ENCODE data around the gene FGF2. TPM values are rescaled to one million over a fixed set of nuclear protein-coding genes. Genes with fewer than 3 reads are reported as not detected.
"Not testable (repeated sequence)": the region's sequence is repeated elsewhere in the genome, so short reads cannot be mapped to it uniquely, and the experiment has no call there.

The FGF2 gene
- total RNA-seq, result under 1 TPM; 0.37 to 0.84 (median 0.73) TPM

DNA sequence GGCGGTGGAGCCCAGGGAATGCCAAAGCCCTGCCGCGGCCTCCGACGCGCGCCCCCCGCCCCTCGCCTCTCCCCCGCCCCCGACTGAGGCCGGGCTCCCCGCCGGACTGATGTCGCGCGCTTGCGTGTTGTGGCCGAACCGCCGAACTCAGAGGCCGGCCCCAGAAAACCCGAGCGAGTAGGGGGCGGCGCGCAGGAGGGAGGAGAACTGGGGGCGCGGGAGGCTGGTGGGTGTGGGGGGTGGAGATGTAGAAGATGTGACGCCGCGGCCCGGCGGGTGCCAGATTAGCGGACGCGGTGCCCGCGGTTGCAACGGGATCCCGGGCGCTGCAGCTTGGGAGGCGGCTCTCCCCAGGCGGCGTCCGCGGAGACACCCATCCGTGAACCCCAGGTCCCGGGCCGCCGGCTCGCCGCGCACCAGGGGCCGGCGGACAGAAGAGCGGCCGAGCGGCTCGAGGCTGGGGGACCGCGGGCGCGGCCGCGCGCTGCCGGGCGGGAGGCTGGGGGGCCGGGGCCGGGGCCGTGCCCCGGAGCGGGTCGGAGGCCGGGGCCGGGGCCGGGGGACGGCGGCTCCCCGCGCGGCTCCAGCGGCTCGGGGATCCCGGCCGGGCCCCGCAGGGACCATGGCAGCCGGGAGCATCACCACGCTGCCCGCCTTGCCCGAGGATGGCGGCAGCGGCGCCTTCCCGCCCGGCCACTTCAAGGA, at the start of gene FGF2:
TSS of gene FGF2 (plus strand) at position 279 of the 705 bp plus-strand sequence. CDS start at position 623, 344 bp downstream.
- Mint-ChIP-seq H3K4me1 (ENCODE audit: low read depth) (peaks cover 10% of the 10 kb centered on the region), H3K4me3 (peak within 1 kb of the TSS; percentile 81), H3K9me3 (no peaks in the 10 kb centered on the region), H3K27me3 (ENCODE audit: low read depth) (peaks cover 69% of the 10 kb centered on the region), H3K36me3 (ENCODE audit: insufficient read depth) (peaks cover 2% of the 10 kb centered on the region)
- ATAC-seq, result peak; percentile 32 to 35
- no peak for DNase-seq

DNA sequence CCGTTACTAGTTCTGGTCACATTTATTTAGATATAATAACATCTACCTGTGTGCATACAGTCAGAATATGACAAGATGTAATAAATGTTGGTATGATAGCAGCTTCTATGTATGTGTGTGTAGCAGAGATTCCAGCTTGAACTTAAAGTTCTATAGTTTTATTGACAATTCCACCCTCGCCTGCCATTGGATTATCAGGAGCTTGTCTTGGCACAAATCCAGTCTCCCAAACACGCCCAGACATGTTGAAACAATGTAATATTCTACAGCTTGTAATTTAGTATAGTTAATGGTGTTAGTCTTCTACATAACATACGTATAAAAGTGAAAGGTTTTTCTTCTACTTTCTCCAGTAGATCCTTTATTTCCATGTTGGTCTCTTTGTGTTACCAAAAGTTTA, 49.7 kb upstream of the FGF2 start:
- Mint-ChIP-seq H3K4me3 (no peak overlapping the region), H3K27me3 (ENCODE audit: low read depth) (peaks cover 13% of the 10 kb centered on the region), H3K4me1 (ENCODE audit: low read depth) (no peaks in the 10 kb centered on the region), H3K36me3 (ENCODE audit: insufficient read depth) (no peaks in the 10 kb centered on the region), H3K9me3 (no peaks in the 10 kb centered on the region)
- DNase-seq (no peak), ATAC-seq (no peak)

DNA sequence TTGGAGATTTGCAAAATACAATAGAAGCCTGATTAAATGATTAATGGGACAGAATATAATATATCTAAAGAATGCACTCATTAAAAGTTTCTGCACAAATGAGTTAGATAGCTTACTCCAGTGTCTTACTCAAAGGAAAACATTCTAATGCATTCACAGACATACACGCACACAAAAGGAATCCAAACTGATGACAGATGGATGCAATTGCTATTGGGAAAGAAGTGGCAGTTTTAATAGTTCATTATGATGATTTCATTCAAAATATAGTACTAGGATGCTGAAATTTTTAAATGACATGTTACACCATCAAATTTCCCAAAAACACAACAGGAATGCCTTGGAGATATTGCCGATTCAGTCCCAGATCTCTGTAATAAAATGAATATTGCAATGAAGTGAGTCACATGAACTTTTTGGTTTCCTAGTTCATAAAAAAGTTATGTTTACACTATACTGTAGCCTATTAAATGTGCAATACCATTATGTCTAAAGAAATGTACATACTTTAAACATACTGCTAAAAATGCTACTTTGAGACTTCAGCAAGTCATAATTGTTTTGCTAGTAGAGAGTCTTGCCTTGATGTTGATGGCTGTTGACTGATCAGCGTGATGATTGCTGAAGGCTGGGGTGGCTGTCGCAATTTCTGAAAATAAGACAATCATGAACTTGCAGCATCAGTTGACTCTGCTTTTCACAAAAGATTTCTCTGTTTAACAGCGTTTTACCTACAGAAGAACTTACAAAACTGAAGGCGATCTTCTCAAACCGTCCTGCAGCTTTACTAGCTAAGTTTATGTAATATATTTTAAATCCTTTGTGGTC, 48.6 kb upstream of the FGF2 start:
- ATAC-seq, result no peak
- DNase-seq, result no peak
- Mint-ChIP-seq H3K4me3 (no peak overlapping the region), H3K9me3 (no peaks in the 10 kb centered on the region), H3K4me1 (ENCODE audit: low read depth) (no peaks in the 10 kb centered on the region), H3K27me3 (ENCODE audit: low read depth) (peaks cover 14% of the 10 kb centered on the region), H3K36me3 (ENCODE audit: insufficient read depth) (no peaks in the 10 kb centered on the region)

DNA sequence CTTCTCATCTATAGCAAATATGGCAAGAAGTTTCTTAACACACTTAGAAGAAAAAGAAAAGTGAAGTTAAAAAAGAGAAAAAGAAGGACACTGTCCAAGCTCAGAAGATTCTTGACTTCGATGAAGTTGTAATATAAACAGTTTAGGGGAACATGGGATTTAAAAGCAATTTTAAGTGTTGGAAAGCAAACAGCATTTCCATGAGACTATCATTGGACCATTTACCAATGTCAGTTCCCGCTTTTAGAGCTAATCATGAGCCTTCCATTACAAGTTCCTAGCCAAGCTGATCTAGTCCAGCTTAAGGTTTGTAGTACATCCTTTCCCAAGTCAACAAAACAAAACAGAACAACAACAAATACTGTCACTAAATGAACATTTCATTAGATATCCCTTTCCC, 45.1 kb upstream of the FGF2 start:
- DNase-seq, result no peak
- ATAC-seq, result no peak
- H3K4me1 Mint-ChIP-seq (ENCODE audit: low read depth), result peaks cover 13% of the 10 kb centered on the region
- no peaks in the 10 kb centered on the region for H3K36me3 Mint-ChIP-seq (ENCODE audit: insufficient read depth)
- H3K4me3 Mint-ChIP-seq, result no peak overlapping the region
- no peaks in the 10 kb centered on the region for H3K9me3 Mint-ChIP-seq
- peaks cover 14% of the 10 kb centered on the region for H3K27me3 Mint-ChIP-seq (ENCODE audit: low read depth)

DNA sequence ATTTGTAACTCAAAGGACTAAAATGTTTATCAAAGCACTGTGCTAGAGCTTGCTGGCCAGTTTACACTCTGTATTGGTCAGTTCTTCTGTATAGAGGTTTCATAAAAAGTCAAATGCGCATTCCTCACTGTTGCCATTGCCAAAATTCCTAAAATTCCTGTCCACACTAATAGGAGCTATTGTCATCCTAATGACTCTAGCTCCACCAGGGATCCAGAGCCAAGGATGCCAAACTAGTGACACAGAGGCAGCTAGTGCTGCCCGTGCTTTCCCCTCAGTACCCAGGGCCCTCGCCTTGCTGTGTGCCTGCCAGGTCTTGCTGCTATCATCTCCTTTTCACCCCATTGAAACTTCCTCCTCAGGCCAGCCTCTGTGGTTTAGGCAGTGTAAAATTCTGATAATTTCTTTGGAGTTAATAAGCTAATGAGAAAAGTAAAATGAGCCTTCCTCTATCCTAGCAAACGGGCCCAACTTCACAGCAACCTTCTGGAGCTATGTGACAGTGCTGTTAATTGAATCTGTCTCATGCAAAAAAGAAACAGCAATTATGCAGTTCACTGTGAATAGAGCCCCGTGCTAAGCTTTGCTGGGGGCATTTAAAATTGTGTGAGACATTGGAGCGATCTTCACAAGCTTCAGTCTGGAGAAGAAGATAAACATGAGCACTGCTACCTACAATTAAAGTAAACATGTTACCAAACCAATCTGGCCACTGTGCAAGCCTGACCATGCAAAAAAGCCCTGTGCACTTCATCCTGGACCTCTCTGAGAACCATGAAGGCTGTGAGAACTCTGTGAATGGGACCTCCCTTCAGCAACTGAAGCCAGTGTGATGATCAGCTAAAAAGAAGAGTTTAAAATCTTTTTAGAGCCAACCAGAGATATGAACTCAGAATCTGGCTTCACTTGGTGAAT, 43.1 kb upstream of the FGF2 start:
- Mint-ChIP-seq H3K9me3 (no peaks in the 10 kb centered on the region), H3K4me1 (ENCODE audit: low read depth) (peaks cover 13% of the 10 kb centered on the region), H3K36me3 (ENCODE audit: insufficient read depth) (no peaks in the 10 kb centered on the region), H3K27me3 (ENCODE audit: low read depth) (peaks cover 14% of the 10 kb centered on the region), H3K4me3 (no peak overlapping the region)
- no peak for ATAC-seq
- no peak for DNase-seq

DNA sequence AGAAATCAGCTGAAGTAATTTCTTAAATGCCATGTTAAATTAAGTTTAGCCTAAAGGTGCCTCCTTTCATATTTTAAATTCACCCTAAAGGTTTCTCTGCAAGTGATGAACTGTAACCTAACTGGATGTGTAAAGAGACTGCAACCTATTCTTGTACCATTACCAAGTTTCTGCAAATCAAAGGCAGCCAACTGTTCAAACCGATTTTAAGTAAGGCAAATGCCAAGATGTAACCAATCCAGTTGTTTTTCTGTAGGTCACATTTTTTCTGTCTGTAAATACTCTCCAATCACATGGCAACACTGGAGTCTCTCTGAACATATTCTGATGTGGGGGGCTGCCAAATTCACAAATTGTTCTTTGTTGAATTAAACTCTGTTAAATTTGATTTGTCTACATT, 42.4 kb upstream of the FGF2 start:
- no peaks in the 10 kb centered on the region for H3K36me3 Mint-ChIP-seq (ENCODE audit: insufficient read depth)

DNA sequence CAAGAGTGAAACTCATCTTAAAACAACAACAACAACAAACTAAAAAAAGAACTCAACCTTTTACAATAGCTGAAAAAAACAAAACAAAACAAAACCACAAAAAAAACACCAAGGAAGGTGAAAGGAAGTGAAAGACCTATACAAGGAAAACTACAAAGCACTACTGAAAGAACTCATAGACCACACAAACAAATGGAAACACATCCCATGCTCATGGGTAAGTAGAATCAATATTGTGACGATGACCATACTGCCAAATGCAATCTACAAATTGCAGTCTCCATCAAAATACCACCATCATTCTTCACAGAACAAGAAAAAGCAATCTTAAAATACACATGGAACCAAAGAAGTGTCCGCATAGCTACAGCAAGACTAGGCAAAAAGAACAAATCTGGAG, 41.5 kb upstream of the FGF2 start:
- no peak for DNase-seq
- Mint-ChIP-seq H3K4me1 (ENCODE audit: low read depth) (peaks cover 13% of the 10 kb centered on the region), H3K36me3 (ENCODE audit: insufficient read depth) (no peaks in the 10 kb centered on the region), H3K27me3 (ENCODE audit: low read depth) (peaks cover 14% of the 10 kb centered on the region), H3K9me3 (no peaks in the 10 kb centered on the region), H3K4me3 (no peak overlapping the region)
- no peak for ATAC-seq

More for the DNA sequence above, 42.4 kb upstream of the FGF2 start:
- Mint-ChIP-seq H3K4me3 (no peak overlapping the region), H3K9me3 (no peaks in the 10 kb centered on the region), H3K27me3 (ENCODE audit: low read depth) (peaks cover 14% of the 10 kb centered on the region), H3K4me1 (ENCODE audit: low read depth) (peaks cover 13% of the 10 kb centered on the region)
- DNase-seq (no peak), ATAC-seq (no peak)

DNA sequence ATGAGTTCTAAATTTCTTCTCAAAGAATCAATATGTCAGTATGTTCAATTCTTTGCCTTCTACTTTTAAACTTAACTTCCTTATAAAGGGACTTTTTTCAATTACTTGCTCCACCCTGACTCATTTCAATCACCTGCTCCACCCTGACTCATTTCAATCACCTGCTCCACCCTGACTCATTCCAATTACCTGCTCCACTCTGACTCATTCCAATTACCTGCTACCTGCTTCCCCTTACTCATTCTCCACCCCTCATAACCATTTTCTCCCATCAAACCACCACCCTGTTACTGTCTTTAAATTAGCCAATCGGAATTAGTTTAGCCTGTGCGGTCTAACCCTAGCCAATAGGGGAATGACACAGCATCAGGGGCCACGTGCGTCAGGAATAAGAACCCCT, 40.3 kb upstream of the FGF2 start:
- H3K4me3 Mint-ChIP-seq; H3K36me3 Mint-ChIP-seq (ENCODE audit: insufficient read depth); DNase-seq; H3K27me3 Mint-ChIP-seq (ENCODE audit: low read depth); H3K9me3 Mint-ChIP-seq: not testable (repeated sequence)
- H3K4me1 Mint-ChIP-seq (ENCODE audit: low read depth), result peaks cover 13% of the 10 kb centered on the region
- peak; percentile 61 to 62 for ATAC-seq

DNA sequence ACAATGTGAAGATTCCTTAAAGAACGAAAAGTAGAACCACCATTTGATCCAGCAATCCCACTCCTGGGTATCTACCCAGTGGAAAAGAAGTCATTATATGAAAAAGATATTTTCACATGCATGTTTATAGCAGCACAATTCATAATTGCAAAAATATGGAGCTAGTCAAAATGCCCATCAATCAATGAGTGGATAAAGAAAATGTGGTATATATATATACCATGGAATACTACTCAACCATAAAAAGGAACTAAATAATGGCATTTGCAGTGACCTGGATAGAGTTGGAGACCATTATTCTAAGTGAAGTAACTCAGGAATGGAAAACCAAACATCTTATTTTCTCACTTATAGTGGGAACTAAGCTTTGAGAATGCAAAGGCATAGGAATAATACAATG, 39.7 kb upstream of the FGF2 start:
- H3K9me3 Mint-ChIP-seq; H3K36me3 Mint-ChIP-seq (ENCODE audit: insufficient read depth); H3K27me3 Mint-ChIP-seq (ENCODE audit: low read depth); DNase-seq; H3K4me3 Mint-ChIP-seq; ATAC-seq: not testable (repeated sequence)
- peaks cover 13% of the 10 kb centered on the region for H3K4me1 Mint-ChIP-seq (ENCODE audit: low read depth)

DNA sequence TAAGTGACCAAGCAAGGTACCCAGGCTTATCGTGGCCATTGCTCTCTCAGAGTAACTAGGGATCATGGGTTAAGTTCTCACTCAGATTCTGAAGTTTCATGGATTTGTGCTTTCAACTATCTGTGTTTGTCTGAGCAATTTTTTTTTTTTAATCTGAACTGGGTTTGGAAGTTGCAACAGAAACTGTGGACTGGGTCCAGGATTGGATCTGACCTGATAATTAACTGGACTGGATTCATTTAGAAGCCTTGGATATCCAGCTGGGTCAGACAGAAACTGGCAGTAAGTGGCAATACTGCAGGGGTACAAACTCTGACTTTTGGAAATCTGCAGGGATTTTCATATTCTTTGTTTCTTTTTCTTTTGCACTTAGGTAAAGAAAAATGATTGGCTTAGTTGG, 38.7 kb upstream of the FGF2 start:
- no peaks in the 10 kb centered on the region for H3K9me3 Mint-ChIP-seq
- ATAC-seq, result no peak
- DNase-seq, result no peak
- no peaks in the 10 kb centered on the region for H3K27me3 Mint-ChIP-seq (ENCODE audit: low read depth)
- H3K4me1 Mint-ChIP-seq (ENCODE audit: low read depth), result peaks cover 13% of the 10 kb centered on the region
- H3K36me3 Mint-ChIP-seq (ENCODE audit: insufficient read depth), result no peaks in the 10 kb centered on the region
- H3K4me3 Mint-ChIP-seq, result no peak overlapping the region

DNA sequence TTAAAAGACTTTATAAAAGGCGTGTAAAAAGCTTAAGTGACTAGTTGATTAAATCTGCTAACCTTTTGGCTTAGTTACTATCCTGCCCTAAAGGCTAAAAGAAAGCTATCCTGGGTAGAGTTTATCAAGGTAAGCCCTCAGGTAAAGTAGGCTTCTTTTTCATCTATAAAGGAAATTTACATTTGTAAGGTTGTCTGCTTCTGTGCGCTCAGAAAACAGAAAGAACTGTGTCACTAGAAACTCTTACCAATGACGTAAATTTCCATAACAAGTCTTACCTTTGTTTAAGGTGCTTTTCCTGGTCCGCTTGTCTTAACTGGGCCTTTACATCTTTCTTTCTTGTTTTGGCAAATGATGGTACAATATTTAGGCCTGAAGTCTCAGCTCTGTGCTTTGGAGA, 37.7 kb upstream of the FGF2 start:
- H3K36me3 Mint-ChIP-seq (ENCODE audit: insufficient read depth), result no peaks in the 10 kb centered on the region
- H3K27me3 Mint-ChIP-seq (ENCODE audit: low read depth), result no peaks in the 10 kb centered on the region
- H3K4me3 Mint-ChIP-seq, result no peak overlapping the region
- ATAC-seq, result no peak
- H3K4me1 Mint-ChIP-seq (ENCODE audit: low read depth), result peaks cover 13% of the 10 kb centered on the region
- DNase-seq, result no peak
- no peaks in the 10 kb centered on the region for H3K9me3 Mint-ChIP-seq

DNA sequence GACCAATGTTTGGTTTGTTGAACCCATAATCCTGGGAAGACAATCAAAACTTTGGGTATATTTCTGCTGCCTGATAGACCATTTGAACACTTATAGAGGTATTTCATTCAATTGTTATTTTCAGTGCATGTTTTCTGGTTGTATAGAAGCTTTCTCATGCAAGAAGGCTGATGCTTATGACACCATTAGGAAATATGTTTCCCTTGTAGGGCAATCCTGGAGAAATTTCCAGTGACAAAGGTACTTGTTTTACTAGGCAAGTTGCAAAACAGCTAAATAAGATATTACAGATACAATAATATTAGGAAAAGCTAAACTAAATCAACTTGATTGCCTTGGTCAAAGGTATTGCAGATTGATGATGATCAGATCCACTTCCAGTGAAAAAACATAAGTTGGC, 32.8 kb upstream of the FGF2 start:
- Mint-ChIP-seq H3K36me3 (ENCODE audit: insufficient read depth) (no peaks in the 10 kb centered on the region), H3K4me1 (ENCODE audit: low read depth) (no peaks in the 10 kb centered on the region), H3K9me3 (no peaks in the 10 kb centered on the region), H3K27me3 (ENCODE audit: low read depth) (no peaks in the 10 kb centered on the region), H3K4me3 (no peak overlapping the region)
- ATAC-seq (no peak), DNase-seq (no peak)

DNA sequence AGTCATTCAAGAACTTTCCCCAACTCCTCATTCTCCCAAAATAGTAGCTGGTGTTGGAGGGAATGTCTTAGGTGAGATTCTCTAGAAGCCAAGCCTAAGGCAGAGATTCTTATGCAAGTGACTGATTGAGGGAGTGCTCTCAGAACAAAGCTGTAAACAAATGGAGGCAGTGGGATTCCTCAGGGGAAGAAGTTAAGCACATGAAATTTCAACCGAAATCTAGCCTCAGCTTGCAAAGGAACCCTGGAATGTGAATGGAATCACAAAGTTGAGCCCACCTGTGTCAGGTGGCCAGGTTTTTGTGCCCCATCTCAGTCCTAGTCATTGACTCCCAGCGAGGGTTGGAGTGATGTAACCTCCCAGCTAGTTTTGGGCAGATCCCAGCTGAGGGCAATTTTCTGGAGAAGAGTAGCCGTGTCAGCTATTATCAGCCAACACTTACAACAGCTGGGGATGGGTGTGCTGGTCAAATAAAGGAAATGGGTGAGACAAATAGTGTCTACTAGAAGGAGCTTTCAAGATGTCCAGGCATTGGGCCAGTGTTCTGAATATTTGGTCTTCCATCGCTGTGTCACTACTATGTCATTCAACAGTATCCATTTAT, 29.7 kb upstream of the FGF2 start:
- no peak overlapping the region for H3K4me3 Mint-ChIP-seq
- no peaks in the 10 kb centered on the region for H3K36me3 Mint-ChIP-seq (ENCODE audit: insufficient read depth)
- ATAC-seq (no peak), DNase-seq (no peak)
- no peaks in the 10 kb centered on the region for H3K4me1 Mint-ChIP-seq (ENCODE audit: low read depth)
- H3K9me3 Mint-ChIP-seq, result no peaks in the 10 kb centered on the region
- H3K27me3 Mint-ChIP-seq (ENCODE audit: low read depth), result no peaks in the 10 kb centered on the region

All from activated T-cell treated with anti-CD3 and anti-CD28 coated beads, Interleukin-2, amount 50 U/mL, for 4 hours (primary cell).